PFSK-1 (cell line): ENCODE measurements around the gene MAEA.

ENCODE experiments used
- POLR2AphosphoS5 ChIP-seq: IDR thresholded peaks from 2 replicates; pipeline ENCODE4 v1.6.1; 2012; ENCODE audit warnings: low read depth, mild to moderate bottlenecking, control low read depth, low read length, moderate library complexity
- REST ChIP-seq, 2 experiments: IDR thresholded peaks; 2 replicates each; pipeline versions ENCODE4 v1.6.1 to v1.8.0; 2011 to 2012; ENCODE audit warnings: low read depth in 2 of 2, low read length in 2 of 2, control low read depth in 1 of 2, inconsistent platforms in 1 of 2, mild to moderate bottlenecking in 1 of 2, moderate library complexity in 1 of 2; ENCODE audit not compliant: insufficient read depth in 1 of 2
- TAF1 ChIP-seq: IDR thresholded peaks from 2 replicates; pipeline ENCODE4 v1.6.1; 2012; ENCODE audit warnings: low read length, control low read depth, borderline replicate concordance; ENCODE audit not compliant: insufficient read depth

DNA sequence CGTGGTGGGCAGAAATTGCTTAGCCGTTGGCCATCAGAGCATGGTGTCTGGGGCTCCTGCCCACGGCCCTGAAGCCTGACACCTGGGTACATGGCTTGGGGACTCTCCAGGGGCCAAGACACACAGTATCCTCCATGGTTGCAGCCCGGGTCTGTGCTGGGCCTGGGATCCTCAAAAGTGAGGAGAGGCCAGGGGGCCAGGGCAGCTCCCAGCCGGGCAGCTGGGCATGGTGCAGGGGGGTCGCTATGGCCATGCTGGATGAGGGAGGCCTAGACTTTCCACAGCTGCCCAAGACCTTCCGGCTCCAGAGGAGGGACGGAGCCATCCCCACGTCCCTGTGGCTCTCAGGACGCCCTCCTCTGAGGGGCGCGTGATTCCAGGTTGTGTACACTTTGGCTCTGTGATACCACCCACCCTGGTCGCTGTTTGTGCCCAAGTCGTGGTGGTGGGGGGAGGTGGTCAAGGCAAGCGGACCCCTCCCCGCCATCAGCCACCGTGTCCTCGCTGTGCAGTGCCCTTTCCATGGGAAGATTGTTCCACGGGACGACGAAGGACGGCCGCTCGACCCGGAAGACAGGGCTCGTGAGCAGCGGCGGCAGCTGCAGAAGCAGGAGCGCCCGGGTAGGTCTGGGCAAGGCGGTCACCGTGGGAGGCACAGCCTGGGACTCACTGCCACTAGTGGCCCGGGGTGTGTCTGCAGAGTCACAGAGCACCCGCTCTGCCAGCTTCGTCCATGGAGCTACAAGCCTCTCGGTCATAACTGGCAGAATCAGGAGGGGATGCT is 90.9 kb downstream of the MAEA start:
- TF ChIP-seq POLR2AphosphoS5 (no peak), TAF1 (no peak), REST (IDR thresholded peaks at IDR 0.05; ENCODE audit: insufficient read depth in 1 of 2, low read depth in 2 of 2, low read length in 2 of 2) (no peak)
